GM19193 (cell line): ENCODE measurements around the gene HOXC12.

Source experiments
- POLR2A ChIP-seq: IDR thresholded peaks from 4 replicates; pipeline ENCODE4 v1.6.1; 2011; ENCODE audit not compliant: insufficient read depth, insufficient read length; ENCODE audit errors: extremely low read depth

Gene HOXC12

GRCh38 chr12:53997204-53998109, 42.8 kb downstream of the HOXC12 start:
- no peak for TF ChIP-seq POLR2A

DNA sequence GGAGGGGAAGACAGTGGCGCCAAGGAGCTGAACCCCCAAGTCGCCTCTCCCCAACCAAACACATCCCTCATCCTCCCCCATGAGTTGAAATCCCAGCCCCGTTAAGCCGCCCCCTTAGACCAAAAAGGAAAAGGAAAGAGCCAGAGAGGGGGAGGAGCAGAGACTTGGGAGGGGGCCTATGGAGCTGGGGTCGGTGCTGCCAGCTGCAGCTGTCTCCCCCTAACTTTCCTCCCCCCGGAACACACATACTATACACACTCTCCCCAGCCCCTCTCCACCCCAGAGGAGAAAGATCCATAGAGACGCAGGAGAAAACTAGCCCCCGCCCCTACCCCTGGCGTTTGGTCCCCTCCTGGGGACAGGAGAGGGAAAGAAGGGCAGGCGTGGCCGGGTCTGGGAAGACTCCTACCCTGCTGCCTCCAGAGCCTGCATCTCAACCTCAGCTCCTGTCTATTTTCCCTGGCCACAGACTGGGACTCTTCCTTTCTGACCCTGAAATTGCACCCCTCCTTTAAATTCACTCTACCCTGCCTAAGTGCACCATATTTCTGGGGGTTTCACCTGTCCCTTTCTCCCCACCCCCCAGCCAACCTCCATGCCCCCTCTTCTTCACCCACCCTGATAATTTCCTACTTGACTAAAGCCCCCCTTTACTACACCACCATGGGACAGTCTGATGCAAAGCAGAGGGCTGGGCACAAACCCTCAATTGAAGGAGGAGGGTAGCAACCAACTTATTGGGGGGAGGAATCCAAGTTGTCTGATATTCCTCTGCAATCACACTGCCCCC, 43.6 kb downstream of the HOXC12 start:
- TF ChIP-seq POLR2A = no peak

- no peak for TF ChIP-seq POLR2A
Measured at GRCh38 chr12:53998900-53999236, 44.2 kb downstream of the HOXC12 start.

DNA sequence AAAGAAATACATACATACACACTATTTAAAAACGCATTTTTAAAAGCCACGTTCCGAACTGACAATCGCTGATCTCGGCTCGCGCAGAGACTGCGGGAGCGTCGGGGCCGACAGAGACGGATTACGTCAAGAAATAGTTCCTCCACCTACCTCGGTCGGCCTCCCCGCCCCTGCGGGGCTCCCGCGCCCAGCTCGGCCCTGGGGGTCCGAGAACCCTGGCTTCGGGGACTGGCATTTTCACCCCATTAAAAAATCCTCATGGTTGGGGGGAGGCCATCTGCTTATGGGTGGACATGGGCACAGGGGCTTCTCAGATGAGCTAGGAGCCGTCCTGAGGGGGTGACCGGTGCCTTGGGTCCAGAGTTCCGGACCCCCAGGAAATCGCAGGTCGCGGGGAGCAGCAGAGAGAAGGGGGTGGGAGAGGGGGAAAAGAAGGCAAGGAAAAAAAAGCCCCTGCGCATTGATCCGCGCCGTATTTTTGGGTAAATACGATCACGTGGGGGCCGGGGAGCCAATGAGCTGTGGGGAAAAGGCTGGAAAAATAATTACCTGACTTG, 44.9 kb downstream of the HOXC12 start:
- TF ChIP-seq POLR2A = no peak

DNA sequence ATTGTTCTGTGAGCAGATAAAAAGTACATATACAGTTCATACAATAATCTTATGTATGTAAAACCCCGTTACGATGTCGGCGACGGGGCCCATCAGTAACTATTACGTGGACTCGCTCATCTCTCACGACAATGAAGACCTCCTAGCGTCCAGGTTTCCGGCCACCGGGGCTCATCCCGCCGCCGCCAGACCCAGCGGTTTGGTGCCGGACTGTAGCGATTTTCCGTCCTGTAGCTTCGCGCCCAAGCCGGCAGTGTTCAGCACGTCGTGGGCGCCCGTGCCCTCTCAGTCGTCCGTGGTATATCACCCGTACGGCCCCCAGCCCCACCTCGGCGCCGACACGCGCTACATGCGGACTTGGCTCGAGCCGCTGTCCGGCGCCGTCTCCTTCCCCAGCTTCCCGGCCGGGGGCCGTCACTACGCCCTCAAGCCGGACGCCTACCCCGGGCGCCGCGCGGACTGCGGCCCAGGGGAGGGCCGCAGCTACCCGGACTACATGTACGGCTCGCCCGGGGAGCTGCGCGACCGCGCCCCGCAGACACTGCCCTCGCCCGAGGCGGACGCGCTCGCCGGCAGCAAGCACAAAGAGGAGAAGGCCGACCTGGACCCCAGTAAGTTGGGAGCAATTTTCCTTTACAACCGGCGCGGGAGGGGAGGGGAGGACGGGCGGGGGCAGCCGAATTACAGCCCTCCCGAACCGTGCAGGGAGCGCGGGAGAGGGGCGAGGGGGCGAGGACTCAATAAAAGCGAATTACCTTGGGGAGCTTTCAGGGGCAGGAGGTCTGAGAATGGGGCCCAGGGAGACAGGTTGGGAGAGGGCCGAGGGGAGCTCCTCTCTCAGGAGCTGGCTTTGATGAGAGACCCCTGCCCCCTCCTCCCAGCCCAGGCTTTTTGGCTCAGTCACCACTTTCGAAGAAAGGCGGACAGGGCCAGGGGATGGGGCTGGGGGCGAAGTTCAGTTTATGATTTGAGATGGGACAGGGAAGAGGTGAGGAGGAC, 45.7 kb downstream of the HOXC12 start, which contains the start of gene HOXC9:
TSS of gene HOXC9 (plus strand) at position 46 of the 999 bp plus-strand sequence. CDS start at position 74, 28 bp downstream.
- TF ChIP-seq POLR2A = no peak

DNA sequence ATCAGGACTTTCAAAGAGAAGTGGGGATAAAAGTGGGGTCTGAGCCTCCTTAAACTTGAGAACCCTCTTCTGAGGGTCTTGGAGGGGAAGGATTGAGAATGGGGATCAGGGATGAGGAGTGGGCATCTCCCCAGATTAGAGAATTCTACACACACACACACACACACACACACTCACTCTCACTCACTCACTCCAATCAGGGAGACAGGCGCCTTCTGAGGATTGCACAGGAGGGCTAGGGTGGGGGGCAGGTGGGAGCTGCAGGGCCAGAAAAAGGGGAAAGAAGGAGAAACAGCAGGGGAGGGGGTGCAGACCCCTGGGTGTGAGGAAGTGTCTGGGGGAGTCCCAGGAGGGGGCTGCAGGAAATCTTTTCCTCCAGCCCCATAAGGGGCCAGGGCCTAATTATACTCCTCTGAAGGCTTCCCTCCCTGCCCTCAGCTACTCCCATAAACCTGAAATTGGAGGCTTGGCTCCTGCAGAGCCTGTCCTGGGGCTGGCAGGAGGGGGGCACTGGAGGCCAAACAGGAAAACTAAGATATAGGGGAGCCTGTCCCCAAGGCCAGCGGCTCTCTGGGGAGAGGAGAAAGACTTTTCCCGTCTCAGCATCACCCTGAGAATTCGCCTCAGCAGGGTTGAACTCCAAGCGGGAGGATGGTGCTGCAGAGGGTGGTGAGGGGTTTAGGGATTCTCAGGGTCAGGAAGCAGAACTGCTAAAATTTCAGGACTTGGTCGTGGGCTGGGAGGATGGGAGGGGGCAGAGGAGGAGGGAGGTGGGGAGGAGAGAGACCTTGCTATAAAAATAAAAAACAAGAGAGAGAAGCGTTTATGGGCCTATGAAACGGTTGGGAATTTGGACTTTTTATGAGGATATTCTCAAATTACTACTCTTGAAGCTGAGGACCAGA, 46.8 kb downstream of the HOXC12 start:
- no peak for TF ChIP-seq POLR2A

DNA sequence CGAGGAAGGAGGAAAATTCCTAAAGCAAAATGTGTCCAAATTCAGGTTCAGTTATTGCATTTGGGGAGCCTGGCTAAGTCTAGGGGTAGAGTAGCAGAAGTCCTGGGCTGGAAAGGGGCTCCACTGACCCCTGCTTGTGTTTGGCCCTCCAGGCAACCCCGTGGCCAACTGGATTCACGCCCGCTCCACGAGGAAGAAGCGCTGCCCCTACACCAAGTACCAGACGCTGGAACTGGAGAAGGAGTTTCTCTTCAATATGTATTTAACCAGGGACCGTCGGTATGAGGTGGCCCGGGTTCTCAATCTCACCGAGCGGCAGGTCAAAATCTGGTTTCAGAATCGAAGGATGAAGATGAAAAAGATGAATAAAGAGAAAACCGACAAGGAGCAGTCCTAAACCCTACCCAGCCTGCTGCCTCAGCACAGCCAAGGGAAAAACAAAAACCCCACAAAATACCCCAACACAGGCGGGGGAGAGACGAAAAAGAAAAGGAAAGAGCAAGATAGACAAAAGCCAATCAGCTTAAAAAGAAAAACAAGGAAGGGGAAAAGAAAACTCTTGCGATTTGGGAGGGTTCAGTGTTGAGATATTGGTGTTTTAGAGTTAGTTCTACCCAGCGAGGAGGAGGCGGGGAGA, 47.7 kb downstream of the HOXC12 start:
- TF ChIP-seq POLR2A = no peak

DNA sequence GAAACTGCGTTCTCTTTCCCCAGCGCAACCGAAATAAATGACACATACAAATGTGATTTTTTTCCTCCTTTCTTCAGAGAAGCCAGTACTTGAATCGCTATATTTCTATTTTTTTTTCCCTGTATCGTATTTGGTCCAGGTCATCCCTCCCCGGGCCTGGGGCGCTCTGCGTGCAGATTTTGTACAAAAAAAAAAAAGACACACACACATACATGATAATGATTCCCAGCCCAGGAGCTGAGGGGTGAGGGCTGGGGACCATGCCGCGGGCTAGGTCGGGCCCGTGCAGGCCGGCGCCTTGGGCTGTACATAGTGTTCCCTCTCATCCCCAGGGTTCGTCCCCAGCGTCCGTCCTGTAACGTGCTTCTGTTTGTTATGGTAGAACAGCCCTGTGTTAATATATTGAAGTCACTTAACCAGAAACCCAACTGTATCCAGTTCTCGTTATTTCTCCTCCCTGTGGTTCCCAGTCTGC, 48.2 kb downstream of the HOXC12 start:
- TF ChIP-seq POLR2A = no peak

DNA sequence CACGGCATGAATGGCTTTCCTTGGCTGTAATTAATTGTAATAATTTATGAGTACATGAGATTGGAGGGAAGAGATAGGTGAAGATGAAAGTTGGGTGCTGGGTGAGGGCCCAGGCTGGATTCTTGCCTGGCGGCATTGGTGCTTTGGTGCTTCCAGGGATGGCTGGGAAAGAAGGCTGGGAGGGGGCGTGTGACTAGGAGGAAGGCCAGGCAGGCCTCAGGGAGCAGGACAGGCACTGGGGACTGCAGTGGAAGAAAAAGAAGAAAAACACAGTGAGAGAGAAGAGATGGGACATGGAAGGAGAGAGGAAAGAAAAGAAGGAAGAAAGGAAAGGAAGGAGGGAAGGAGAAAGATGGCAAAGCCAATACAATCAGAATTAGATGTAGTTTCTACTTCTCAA, 48.9 kb downstream of the HOXC12 start:
- no peak for TF ChIP-seq POLR2A

GRCh38 chr12:54004063-54004840, 49.5 kb downstream of the HOXC12 start:
- no peak for TF ChIP-seq POLR2A

DNA sequence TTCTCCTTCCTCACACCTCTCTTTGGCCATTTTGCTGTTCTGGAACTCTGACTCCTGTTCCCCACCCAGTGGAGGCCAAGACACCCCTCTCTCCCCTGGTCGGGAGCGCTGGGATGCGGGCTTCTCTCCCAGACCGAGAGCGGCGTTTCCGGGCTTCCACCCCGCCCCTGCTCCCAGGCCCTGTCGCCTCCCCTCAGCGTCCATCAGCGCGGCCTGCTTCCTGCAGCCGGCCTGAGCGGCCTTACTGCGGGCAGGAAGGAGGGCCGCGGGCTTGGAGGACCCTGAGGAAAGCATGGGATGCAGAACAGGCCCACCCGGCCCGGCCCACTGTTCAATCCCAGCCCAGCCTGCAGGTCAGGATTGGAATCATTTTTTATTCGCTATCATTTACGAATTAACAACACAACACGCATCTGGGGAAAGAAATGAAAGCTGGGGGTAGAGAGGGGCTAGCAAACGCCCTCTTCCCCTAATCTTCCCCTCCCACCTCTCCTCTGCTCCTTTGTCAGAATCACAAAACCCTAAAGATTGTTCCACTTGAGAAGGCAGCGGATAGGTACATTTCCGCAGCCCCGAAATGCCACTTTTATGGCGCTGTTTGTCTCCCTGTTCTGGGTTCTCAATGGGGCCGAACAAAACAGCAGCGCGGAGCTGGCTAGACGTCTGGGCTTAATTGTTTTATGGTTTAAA, 50.3 kb downstream of the HOXC12 start:
- no peak for TF ChIP-seq POLR2A

DNA sequence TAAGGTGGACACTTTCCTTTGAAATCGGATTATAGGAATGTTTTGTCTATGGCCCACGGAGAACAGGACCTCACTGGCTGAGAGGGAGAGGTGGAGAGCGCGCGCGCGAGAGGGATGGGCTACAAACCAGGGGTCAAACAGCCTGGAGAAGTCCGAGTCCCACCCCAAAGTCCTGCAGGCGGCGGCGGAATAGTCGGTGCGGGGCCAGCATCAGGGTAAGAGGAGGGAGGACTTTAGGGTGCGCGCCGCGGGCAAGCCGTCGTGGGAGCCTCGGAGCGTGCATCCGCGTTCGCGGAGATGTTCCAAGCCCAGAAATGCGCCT, 50.8 kb downstream of the HOXC12 start:
- no peak for TF ChIP-seq POLR2A
